ENCODE measurements around the gene TBX1. TPM values are rescaled to one million over a fixed set of nuclear protein-coding genes. Genes with fewer than 3 reads are reported as not detected.

The TBX1 gene
- polyA plus RNA-seq, 1 donor (not counting 4 experiments of a cell fraction or from before 2014, with no cell fraction given): 0.10 TPM

DNA sequence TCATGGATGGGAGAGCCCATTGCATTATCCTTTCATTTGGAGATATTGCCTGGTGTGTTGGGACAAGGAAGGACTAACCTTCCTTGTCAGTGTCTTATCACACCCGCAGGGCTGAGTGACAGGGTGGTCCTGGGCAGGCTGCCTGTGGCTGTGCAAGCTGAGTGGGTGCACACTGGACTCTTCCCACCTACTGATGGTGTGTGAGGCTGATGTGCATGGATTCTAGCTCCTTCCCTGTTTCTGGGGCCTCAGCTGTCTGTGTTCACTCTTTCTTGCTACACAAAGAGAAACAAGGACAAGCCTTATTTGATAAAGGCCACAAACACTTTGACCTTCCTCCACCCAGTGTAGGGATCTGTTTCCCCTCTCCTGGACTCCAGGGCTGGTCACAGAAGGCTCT, 22.0 kb downstream of the TBX1 start:
- Histone ChIP-seq H3K9ac (ENCODE audit: control insufficient read depth, extremely low read depth, insufficient read depth, low read length) (no peak overlapping the region), H3K4me2 (ENCODE audit: control insufficient read depth, extremely low read depth, insufficient read depth, low read depth, low read length) (no peak overlapping the region), H3K9me1 (ENCODE audit: control insufficient read depth, extremely low read depth, insufficient read depth, low read length) (no peaks in the 10 kb centered on the region), H3K4me1 (ENCODE audit: control insufficient read depth, extremely low read depth, insufficient read depth, low read length) (no peaks in the 10 kb centered on the region), H3K27ac (ENCODE audit: control insufficient read depth, insufficient read depth, low read length) (no peak overlapping the region), H3K36me3 (ENCODE audit: control insufficient read depth in 2 of 2, extremely low read depth in 1 of 2, insufficient read depth in 2 of 2, low read length in 2 of 2) (peaks cover 0 to 3% of the 10 kb centered on the region in 2 experiments), H4K20me1 (ENCODE audit: control insufficient read depth, extremely low read depth, insufficient read depth, low read length) (no peaks in the 10 kb centered on the region), H2AFZ (ENCODE audit: control insufficient read depth, low read length) (no peak overlapping the region), H3K79me2 (ENCODE audit: control insufficient read depth, insufficient read depth, low read length) (no peaks in the 10 kb centered on the region), H3K27me3 (ENCODE audit: control insufficient read depth, extremely low read depth, insufficient read depth, low read length) (no peaks in the 10 kb centered on the region), H3K4me3 (ENCODE audit: control insufficient read depth in 2 of 3, extremely low read depth in 1 of 3, insufficient read depth in 2 of 3, low read depth in 1 of 3, low read length in 3 of 3) (no peak overlapping the region), H3K9me3 (ENCODE audit: control insufficient read depth, low read depth, low read length) (no peaks in the 10 kb centered on the region)
- no peak for DNase-seq (ENCODE audit: low read depth, low spot score)
- FAIRE-seq: no peak
- TF ChIP-seq EZH2 (IDR thresholded peaks at IDR 0.05; ENCODE audit: low read length): no peak
- TF ChIP-seq, protein P1, sequence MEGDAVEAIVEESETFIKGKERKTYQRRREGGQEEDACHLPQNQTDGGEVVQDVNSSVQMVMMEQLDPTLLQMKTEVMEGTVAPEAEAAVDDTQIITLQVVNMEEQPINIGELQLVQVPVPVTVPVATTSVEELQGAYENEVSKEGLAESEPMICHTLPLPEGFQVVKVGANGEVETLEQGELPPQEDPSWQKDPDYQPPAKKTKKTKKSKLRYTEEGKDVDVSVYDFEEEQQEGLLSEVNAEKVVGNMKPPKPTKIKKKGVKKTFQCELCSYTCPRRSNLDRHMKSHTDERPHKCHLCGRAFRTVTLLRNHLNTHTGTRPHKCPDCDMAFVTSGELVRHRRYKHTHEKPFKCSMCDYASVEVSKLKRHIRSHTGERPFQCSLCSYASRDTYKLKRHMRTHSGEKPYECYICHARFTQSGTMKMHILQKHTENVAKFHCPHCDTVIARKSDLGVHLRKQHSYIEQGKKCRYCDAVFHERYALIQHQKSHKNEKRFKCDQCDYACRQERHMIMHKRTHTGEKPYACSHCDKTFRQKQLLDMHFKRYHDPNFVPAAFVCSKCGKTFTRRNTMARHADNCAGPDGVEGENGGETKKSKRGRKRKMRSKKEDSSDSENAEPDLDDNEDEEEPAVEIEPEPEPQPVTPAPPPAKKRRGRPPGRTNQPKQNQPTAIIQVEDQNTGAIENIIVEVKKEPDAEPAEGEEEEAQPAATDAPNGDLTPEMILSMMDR (optimal IDR thresholded peaks at IDR 0.05 in 1 of 3, IDR thresholded peaks at IDR 0.05 in 1 of 3, conservative IDR thresholded peaks at IDR 0.05 in 1 of 3; ENCODE audit: extremely low read depth in 1 of 3, insufficient read depth in 2 of 3, low read length in 3 of 3): no peak
- dilution Hi-C loops (cut with MboI; ENCODE audit: extremely low pct_ligation_motif_present, low sequenced_read_pairs): no loop called here

DNA sequence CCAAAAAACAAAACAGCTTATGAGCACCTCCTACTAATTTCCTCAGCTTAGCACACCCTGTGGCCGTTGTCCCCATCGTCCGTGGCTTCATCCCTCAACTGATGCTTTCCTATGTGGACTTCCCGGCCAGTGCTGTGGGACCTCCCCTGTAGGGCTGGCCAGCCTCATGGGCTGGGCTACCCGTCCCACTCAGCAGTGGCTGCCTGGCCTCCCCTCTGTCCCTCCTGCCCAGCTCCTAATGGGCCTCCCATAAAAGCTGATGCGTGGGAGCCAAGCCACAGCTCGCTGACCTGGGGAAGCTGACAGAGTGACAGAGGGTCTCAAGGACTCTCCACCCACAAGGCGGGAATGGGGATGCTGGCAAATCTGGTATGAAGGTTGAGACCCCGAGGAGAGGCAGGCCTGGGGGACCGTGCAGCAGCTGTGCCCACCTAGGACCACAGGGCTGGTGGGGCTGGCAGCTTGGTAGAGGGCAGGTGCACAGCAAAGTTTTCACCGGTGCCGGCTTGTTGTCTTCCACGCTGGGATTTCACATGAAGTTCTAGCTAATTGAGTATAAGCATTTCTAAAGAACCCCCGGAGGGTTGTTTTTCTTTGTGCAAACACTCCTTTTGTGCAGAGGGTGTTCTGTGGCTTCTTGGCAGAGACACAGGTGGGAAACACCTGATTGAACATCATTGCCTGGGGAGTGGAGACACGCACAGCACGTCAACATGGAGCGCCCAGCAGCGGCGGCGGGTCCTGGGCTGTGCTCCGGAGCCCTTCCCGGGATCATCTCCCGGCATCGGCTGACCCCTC, 23.2 kb downstream of the TBX1 start:
- H3K9ac ChIP-seq (ENCODE audit: control insufficient read depth, extremely low read depth, insufficient read depth, low read length): no peak overlapping the region
- TF ChIP-seq EZH2 (IDR thresholded peaks at IDR 0.05; ENCODE audit: low read length): no peak
- TF ChIP-seq, protein P1 (optimal IDR thresholded peaks at IDR 0.05 in 1 of 3, IDR thresholded peaks at IDR 0.05 in 1 of 3, conservative IDR thresholded peaks at IDR 0.05 in 1 of 3; ENCODE audit: extremely low read depth in 1 of 3, insufficient read depth in 2 of 3, low read length in 3 of 3): no peak
- no peaks in the 10 kb centered on the region for H4K20me1 ChIP-seq (ENCODE audit: control insufficient read depth, extremely low read depth, insufficient read depth, low read length)
- DNase-seq (ENCODE audit: low read depth, low spot score) (no peak), FAIRE-seq (no peak)
- H2AFZ ChIP-seq (ENCODE audit: control insufficient read depth, low read length): no peak overlapping the region
- H3K4me3 ChIP-seq (ENCODE audit: control insufficient read depth in 2 of 3, extremely low read depth in 1 of 3, insufficient read depth in 2 of 3, low read depth in 1 of 3, low read length in 3 of 3): no peak overlapping the region
- H3K27ac ChIP-seq (ENCODE audit: control insufficient read depth, insufficient read depth, low read length): no peak overlapping the region
- H3K79me2 ChIP-seq (ENCODE audit: control insufficient read depth, insufficient read depth, low read length): no peaks in the 10 kb centered on the region
- no peaks in the 10 kb centered on the region for H3K27me3 ChIP-seq (ENCODE audit: control insufficient read depth, extremely low read depth, insufficient read depth, low read length)
- H3K9me3 ChIP-seq (ENCODE audit: control insufficient read depth, low read depth, low read length): no peaks in the 10 kb centered on the region
- H3K9me1 ChIP-seq (ENCODE audit: control insufficient read depth, extremely low read depth, insufficient read depth, low read length): no peaks in the 10 kb centered on the region
- H3K4me1 ChIP-seq (ENCODE audit: control insufficient read depth, extremely low read depth, insufficient read depth, low read length): no peaks in the 10 kb centered on the region
- dilution Hi-C loops (cut with MboI; ENCODE audit: extremely low pct_ligation_motif_present, low sequenced_read_pairs): no loop called here
- peaks cover 3% of the 10 kb centered on the region in 2 experiments for H3K36me3 ChIP-seq (ENCODE audit: control insufficient read depth in 2 of 2, extremely low read depth in 1 of 2, insufficient read depth in 2 of 2, low read length in 2 of 2)
- no peak overlapping the region for H3K4me2 ChIP-seq (ENCODE audit: control insufficient read depth, extremely low read depth, insufficient read depth, low read depth, low read length)

Measured in keratinocyte (primary cell).